ENCODE data around the gene ELF3. TPM values are rescaled to one million over a fixed set of nuclear protein-coding genes. Genes with fewer than 3 reads are reported as not detected.
A peak's percentile ranks its signal among the peaks of the same experiment; 100 is the strongest.

ELF3 gene
- total and polyA plus RNA-seq, 2 of the 13 experiments (the other 11 are each of a cell fraction or from before 2014, with no cell fraction given), result 11.5 to 55.1 TPM

DNA sequence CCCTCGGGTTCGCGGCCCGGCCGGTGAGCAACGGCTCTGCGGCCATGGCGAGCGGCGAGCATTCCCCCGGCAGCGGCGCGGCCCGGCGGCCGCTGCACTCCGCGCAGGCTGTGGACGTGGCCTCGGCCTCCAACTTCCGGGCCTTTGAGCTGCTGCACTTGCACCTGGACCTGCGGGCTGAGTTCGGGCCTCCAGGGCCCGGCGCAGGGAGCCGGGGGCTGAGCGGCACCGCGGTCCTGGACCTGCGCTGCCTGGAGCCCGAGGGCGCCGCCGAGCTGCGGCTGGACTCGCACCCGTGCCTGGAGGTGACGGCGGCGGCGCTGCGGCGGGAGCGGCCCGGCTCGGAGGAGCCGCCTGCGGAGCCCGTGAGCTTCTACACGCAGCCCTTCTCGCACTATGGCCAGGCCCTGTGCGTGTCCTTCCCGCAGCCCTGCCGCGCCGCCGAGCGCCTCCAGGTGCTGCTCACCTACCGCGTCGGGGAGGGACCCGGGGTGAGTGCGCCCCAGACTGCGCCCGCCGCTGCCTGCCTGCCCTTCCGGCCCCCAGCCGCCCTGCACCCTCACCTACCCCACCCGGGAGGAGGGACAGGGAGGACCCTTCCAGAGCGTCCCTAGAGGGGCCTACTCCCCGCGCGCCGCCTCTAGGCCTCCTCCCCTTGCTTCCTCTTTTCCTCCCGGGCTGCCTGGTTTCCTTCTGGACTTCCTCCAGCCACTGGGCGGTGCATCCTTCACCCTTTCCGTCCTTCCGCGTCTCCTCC, 27.6 kb upstream of the ELF3 start, which contains the start of gene RNPEP (continued):
- 0 out of 2 replicates have a peak, but pooled peaks have one; percentile 25 for TF ChIP-seq ZBTB4 (CRISPR knock-in tag; IDR thresholded peaks at IDR 0.05; ENCODE audit: borderline replicate concordance)
- TF ChIP-seq, protein P1, sequence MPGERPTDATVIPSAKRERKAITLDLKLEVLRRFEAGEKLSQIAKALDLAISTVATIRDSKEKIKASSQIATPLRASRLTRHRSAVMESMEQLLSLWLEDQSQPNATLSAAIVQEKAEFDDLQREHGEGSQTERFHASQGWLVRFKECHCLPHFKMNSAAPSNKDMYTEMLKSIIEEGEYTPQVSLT (CRISPR knock-in tag; IDR thresholded peaks at IDR 0.05; ENCODE audit: borderline replicate concordance, low read depth), result no peak; the same call in 1 of the 2 replicates
- TF ChIP-seq ZNF556 (CRISPR knock-in tag; IDR thresholded peaks at IDR 0.05; ENCODE audit: borderline replicate concordance), result 0 out of 2 replicates have a peak, but pooled peaks have one; percentile 27
- peak; percentile 26 for TF ChIP-seq SAP130 (CRISPR knock-in tag; IDR thresholded peaks at IDR 0.05; ENCODE audit: low read depth)
- TF ChIP-seq ZFX (CRISPR knock-in tag; IDR thresholded peaks at IDR 0.05; ENCODE audit: low read depth), result peak; percentile 96
- no peak for TF ChIP-seq TRIM24 (CRISPR knock-in tag; IDR thresholded peaks at IDR 0.05)
- no peak for TF ChIP-seq ZC3H4 (CRISPR knock-in tag; IDR thresholded peaks at IDR 0.05; ENCODE audit: borderline replicate concordance)
- 0 out of 2 replicates have a peak, but pooled peaks have one; percentile 69 for TF ChIP-seq FOXC1 (CRISPR knock-in tag; IDR thresholded peaks at IDR 0.05; ENCODE audit: borderline replicate concordance)
- no peak for TF ChIP-seq PPARG (CRISPR knock-in tag; conservative IDR thresholded peaks at IDR 0.05)
- no peak for TF ChIP-seq KAT2B (IDR thresholded peaks at IDR 0.05; ENCODE audit: borderline replicate concordance, low read depth, low read length)
- TF ChIP-seq DPF2 (CRISPR knock-in tag; IDR thresholded peaks at IDR 0.05; ENCODE audit: borderline replicate concordance, low read depth), result no peak
- no peak for TF ChIP-seq FIP1L1 (IDR thresholded peaks at IDR 0.05; ENCODE audit: borderline replicate concordance, insufficient read depth, low read depth, low read length)
- no peak for TF ChIP-seq ZNF749 (CRISPR knock-in tag; IDR thresholded peaks at IDR 0.05; ENCODE audit: borderline replicate concordance)
- TF ChIP-seq, protein P2, sequence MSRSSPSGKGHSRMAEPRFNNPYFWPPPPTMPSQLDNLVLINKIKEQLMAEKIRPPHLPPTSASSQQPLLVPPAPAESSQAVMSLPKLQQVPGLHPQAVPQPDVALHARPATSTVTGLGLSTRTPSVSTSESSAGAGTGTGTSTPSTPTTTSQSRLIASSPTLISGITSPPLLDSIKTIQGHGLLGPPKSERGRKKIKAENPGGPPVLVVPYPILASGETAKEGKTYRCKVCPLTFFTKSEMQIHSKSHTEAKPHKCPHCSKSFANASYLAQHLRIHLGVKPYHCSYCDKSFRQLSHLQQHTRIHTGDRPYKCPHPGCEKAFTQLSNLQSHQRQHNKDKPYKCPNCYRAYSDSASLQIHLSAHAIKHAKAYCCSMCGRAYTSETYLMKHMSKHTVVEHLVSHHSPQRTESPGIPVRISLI (CRISPR knock-in tag; IDR thresholded peaks at IDR 0.05; ENCODE audit: borderline replicate concordance), result 0 out of 2 replicates have a peak, but pooled peaks have one; percentile 23
- TF ChIP-seq TBX2 (CRISPR knock-in tag; IDR thresholded peaks at IDR 0.05; ENCODE audit: borderline replicate concordance), result peak; percentile 58
- TF ChIP-seq GABPA (IDR thresholded peaks at IDR 0.05; ENCODE audit: low read depth, low read length), result peak; percentile 63
- TF ChIP-seq GABPA (CRISPR knock-in tag; IDR thresholded peaks at IDR 0.05; ENCODE audit: low read depth), result peak; percentile 73
- TF ChIP-seq RBM39 (IDR thresholded peaks at IDR 0.05; ENCODE audit: low read depth, low read length, poor library complexity, severe bottlenecking), result peak; percentile 33
- no peak for TF ChIP-seq JUNB (CRISPR knock-in tag; IDR thresholded peaks at IDR 0.05; ENCODE audit: borderline replicate concordance)
- TF ChIP-seq NFIC (IDR thresholded peaks at IDR 0.05; ENCODE audit: low read length), result no peak
- TF ChIP-seq RARA (CRISPR knock-in tag; IDR thresholded peaks at IDR 0.05), result peak; percentile 11; the same call in 1 of the 2 replicates
- 0 out of 2 replicates have a peak, but pooled peaks have one; percentile 19 for TF ChIP-seq ZNF160 (CRISPR knock-in tag; IDR thresholded peaks at IDR 0.05)
- no peak for TF ChIP-seq SSRP1 (CRISPR knock-in tag; IDR thresholded peaks at IDR 0.05)
- TF ChIP-seq HNRNPH1 (optimal IDR thresholded peaks at IDR 0.05; ENCODE audit: low read depth, low read length), result no peak
- no peak for TF ChIP-seq NR2F2 (IDR thresholded peaks at IDR 0.05; ENCODE audit: borderline replicate concordance, low read depth)
- no peak for TF ChIP-seq RFX1 (IDR thresholded peaks at IDR 0.05)
